Measurements from ENCODE around the gene C1QL4. TPM values are rescaled to one million over a fixed set of nuclear protein-coding genes. Genes with fewer than 3 reads are reported as not detected.

The C1QL4 gene
- total and polyA plus RNA-seq, 9 of the 15 experiments (the other 6 are each of a cell fraction or from before 2014, with no cell fraction given) = 0.08 to 2.1 (median 0.31) TPM

GRCh38 chr12:49288412-49288853 lies 48.6 kb downstream of the C1QL4 start (continued):
- TF ChIP-seq CREB3 (tag; conservative IDR thresholded peaks at IDR 0.05; ENCODE audit: low read depth) (no peak), KLF16 (IDR thresholded peaks at IDR 0.05) (0 out of 2 replicates have a peak, but pooled peaks have one; percentile 16), YY1 (IDR thresholded peaks at IDR 0.05; ENCODE audit: borderline replicate concordance in 1 of 3, control insufficient read depth in 1 of 3, extremely low read depth in 1 of 3, insufficient read depth in 3 of 3, insufficient read length in 1 of 3, insufficient replicate concordance in 2 of 3, low read depth in 1 of 3, low read length in 2 of 3) (no peak), SIRT6 (IDR thresholded peaks at IDR 0.05; ENCODE audit: low read depth, low read length) (no peak), BCL6 (CRISPR knock-in tag; IDR thresholded peaks at IDR 0.05) (no peak), JUN (IDR thresholded peaks at IDR 0.05; ENCODE audit: borderline replicate concordance, low read depth, low read length) (no peak), JUN (CRISPR knock-in tag; IDR thresholded peaks at IDR 0.05; ENCODE audit: borderline replicate concordance) (no peak), SMARCC2 (IDR thresholded peaks at IDR 0.05; ENCODE audit: low read depth) (no peak), ZKSCAN1 (IDR thresholded peaks at IDR 0.05; ENCODE audit: low read depth, low read length) (no peak), MCM2 (IDR thresholded peaks at IDR 0.05; ENCODE audit: low read depth) (no peak), ZNF695 (CRISPR knock-in tag; IDR thresholded peaks at IDR 0.05) (no peak)
- TF ChIP-seq, protein P1, sequence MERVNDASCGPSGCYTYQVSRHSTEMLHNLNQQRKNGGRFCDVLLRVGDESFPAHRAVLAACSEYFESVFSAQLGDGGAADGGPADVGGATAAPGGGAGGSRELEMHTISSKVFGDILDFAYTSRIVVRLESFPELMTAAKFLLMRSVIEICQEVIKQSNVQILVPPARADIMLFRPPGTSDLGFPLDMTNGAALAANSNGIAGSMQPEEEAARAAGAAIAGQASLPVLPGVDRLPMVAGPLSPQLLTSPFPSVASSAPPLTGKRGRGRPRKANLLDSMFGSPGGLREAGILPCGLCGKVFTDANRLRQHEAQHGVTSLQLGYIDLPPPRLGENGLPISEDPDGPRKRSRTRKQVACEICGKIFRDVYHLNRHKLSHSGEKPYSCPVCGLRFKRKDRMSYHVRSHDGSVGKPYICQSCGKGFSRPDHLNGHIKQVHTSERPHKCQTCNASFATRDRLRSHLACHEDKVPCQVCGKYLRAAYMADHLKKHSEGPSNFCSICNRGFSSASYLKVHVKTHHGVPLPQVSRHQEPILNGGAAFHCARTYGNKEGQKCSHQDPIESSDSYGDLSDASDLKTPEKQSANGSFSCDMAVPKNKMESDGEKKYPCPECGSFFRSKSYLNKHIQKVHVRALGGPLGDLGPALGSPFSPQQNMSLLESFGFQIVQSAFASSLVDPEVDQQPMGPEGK (CRISPR knock-in tag; IDR thresholded peaks at IDR 0.05; ENCODE audit: borderline replicate concordance) = no peak
- TF ChIP-seq, protein P2, sequence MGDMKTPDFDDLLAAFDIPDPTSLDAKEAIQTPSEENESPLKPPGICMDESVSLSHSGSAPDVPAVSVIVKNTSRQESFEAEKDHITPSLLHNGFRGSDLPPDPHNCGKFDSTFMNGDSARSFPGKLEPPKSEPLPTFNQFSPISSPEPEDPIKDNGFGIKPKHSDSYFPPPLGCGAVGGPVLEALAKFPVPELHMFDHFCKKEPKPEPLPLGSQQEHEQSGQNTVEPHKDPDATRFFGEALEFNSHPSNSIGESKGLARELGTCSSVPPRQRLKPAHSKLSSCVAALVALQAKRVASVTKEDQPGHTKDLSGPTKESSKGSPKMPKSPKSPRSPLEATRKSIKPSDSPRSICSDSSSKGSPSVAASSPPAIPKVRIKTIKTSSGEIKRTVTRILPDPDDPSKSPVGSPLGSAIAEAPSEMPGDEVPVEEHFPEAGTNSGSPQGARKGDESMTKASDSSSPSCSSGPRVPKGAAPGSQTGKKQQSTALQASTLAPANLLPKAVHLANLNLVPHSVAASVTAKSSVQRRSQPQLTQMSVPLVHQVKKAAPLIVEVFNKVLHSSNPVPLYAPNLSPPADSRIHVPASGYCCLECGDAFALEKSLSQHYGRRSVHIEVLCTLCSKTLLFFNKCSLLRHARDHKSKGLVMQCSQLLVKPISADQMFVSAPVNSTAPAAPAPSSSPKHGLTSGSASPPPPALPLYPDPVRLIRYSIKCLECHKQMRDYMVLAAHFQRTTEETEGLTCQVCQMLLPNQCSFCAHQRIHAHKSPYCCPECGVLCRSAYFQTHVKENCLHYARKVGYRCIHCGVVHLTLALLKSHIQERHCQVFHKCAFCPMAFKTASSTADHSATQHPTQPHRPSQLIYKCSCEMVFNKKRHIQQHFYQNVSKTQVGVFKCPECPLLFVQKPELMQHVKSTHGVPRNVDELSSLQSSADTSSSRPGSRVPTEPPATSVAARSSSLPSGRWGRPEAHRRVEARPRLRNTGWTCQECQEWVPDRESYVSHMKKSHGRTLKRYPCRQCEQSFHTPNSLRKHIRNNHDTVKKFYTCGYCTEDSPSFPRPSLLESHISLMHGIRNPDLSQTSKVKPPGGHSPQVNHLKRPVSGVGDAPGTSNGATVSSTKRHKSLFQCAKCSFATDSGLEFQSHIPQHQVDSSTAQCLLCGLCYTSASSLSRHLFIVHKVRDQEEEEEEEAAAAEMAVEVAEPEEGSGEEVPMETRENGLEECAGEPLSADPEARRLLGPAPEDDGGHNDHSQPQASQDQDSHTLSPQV (IDR thresholded peaks at IDR 0.05) = no peak
- TF ChIP-seq, protein P3, sequence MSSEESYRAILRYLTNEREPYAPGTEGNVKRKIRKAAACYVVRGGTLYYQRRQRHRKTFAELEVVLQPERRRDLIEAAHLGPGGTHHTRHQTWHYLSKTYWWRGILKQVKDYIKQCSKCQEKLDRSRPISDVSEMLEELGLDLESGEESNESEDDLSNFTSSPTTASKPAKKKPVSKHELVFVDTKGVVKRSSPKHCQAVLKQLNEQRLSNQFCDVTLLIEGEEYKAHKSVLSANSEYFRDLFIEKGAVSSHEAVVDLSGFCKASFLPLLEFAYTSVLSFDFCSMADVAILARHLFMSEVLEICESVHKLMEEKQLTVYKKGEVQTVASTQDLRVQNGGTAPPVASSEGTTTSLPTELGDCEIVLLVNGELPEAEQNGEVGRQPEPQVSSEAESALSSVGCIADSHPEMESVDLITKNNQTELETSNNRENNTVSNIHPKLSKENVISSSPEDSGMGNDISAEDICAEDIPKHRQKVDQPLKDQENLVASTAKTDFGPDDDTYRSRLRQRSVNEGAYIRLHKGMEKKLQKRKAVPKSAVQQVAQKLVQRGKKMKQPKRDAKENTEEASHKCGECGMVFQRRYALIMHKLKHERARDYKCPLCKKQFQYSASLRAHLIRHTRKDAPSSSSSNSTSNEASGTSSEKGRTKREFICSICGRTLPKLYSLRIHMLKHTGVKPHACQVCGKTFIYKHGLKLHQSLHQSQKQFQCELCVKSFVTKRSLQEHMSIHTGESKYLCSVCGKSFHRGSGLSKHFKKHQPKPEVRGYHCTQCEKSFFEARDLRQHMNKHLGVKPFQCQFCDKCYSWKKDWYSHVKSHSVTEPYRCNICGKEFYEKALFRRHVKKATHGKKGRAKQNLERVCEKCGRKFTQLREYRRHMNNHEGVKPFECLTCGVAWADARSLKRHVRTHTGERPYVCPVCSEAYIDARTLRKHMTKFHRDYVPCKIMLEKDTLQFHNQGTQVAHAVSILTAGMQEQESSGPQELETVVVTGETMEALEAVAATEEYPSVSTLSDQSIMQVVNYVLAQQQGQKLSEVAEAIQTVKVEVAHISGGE (CRISPR knock-in tag; IDR thresholded peaks at IDR 0.05) = no peak

All from K562 (cell line).